B cell (primary cell): ENCODE results near the gene SPEG. TPM values are rescaled to one million over a fixed set of nuclear protein-coding genes. Genes with fewer than 3 reads are reported as not detected.

Experiments
- ATAC-seq: fragments of 200-7000 bp; cut with Tn5 transposase; one replicate; pipeline ENCODE4 v1.10.0; 2021; ENCODE audit warnings: low read depth, mild to moderate bottlenecking, moderate number of reproducible peaks, moderate library complexity
- CTCF ChIA-PET: fragments of 350-600 bp; sonication (Branson Sonifier 250); formaldehyde crosslinking; loops from one replicate; lab custom pipeline; 2021; ENCODE audit warnings: antibody characterized with exemption, inconsistent platforms; lab: Charles Lee
- POLR2A ChIA-PET: fragments of 350-600 bp; sonication (Branson Sonifier 250); formaldehyde crosslinking; loops from one replicate; lab custom pipeline; 2021; ENCODE audit warnings: antibody characterized with exemption; lab: Charles Lee
- DNase-seq: peaks from one replicate; pipeline ENCODE4 v3.0.0; 2013
- H2AFZ ChIP-seq: 2 replicates; pipeline ENCODE4 v1.6.1; 2012; ENCODE audit warnings: mild to moderate bottlenecking, low read depth, low read length; ENCODE audit not compliant: insufficient read depth, poor library complexity, severe bottlenecking
- H3K27ac ChIP-seq, 2 donors: 1 replicate in 1 of 2; 2 replicates in 1 of 2; pipeline ENCODE4 v1.5.1; 2012 to 2013; ENCODE audit warnings: low read length in 2 of 2, mild to moderate bottlenecking in 2 of 2, moderate library complexity in 1 of 2
- H3K27me3 ChIP-seq, 4 experiments: fragments of 200-600 bp in 1 of 4; sonication (generic) in 1 of 4; replicated peaks in 1 of 4; 1 replicate in 2 of 4; 2 replicates in 2 of 4; pipeline versions ENCODE4 v1.6.1 to v1.7.0; 2013 to 2016; ENCODE audit warnings: low read length in 3 of 4, mild to moderate bottlenecking in 2 of 4, mixed read lengths in 1 of 4, moderate library complexity in 1 of 4; ENCODE audit not compliant: insufficient read depth in 4 of 4, control insufficient read depth in 3 of 4; ENCODE audit errors: control extremely low read depth in 1 of 4
- H3K36me3 ChIP-seq, 2 experiments: replicated peaks in 1 of 2; 1 replicate in 1 of 2; 2 replicates in 1 of 2; pipeline versions ENCODE4 v1.6.1 to v1.7.1; 2013; ENCODE audit warnings: low read length in 1 of 2; ENCODE audit not compliant: insufficient read depth in 2 of 2, control insufficient read depth in 1 of 2; ENCODE audit errors: control extremely low read depth in 1 of 2, extremely low read depth in 1 of 2
- H3K4me1 ChIP-seq, 2 donors: fragments of 200-600 bp in 1 of 2; sonication (generic) in 1 of 2; 1 replicate in 1 of 2; 2 replicates in 1 of 2; pipeline versions ENCODE4 v1.5.1 to v1.6.1; 2013 to 2017; ENCODE audit warnings: low read length in 2 of 2; ENCODE audit not compliant: control insufficient read depth in 2 of 2, insufficient read depth in 2 of 2
- H3K4me2 ChIP-seq: replicated peaks from 2 replicates; pipeline ENCODE3; 2012; ENCODE audit warnings: mild to moderate bottlenecking, low read depth, low read length; ENCODE audit not compliant: poor library complexity, severe bottlenecking
- H3K4me3 ChIP-seq, 5 experiments: fragments of 200-600 bp in 1 of 5; sonication (generic) in 1 of 5; 1 replicate in 3 of 5; 2 replicates in 2 of 5; pipeline versions ENCODE4 v1.5.1 to v1.7.0; 2011 to 2016; ENCODE audit warnings: low read length in 4 of 5, mild to moderate bottlenecking in 4 of 5, low read depth in 2 of 5, control low read depth in 1 of 5, moderate library complexity in 1 of 5; ENCODE audit not compliant: insufficient read depth in 1 of 5; ENCODE audit errors: control extremely low read depth in 1 of 5, extremely low read depth in 1 of 5
- H3K79me2 ChIP-seq: fragments of 200-600 bp; sonication (generic); one replicate; pipeline ENCODE4 v1.6.0; 2016; ENCODE audit warnings: low read length; ENCODE audit not compliant: control insufficient read depth, insufficient read depth
- H3K9ac ChIP-seq: fragments of 200-600 bp; sonication (generic); 2 replicates; pipeline ENCODE4 v1.6.1; 2017; ENCODE audit warnings: mild to moderate bottlenecking, low read length, moderate library complexity
- H3K9me3 ChIP-seq, 3 donors: one replicate each; pipeline versions ENCODE4 v1.6.1 to v1.7.1; 2013; ENCODE audit warnings: low read length in 2 of 3; ENCODE audit not compliant: control insufficient read depth in 2 of 3, insufficient read depth in 1 of 3; ENCODE audit errors: control extremely low read depth in 1 of 3
- H4K20me1 ChIP-seq: 2 replicates; pipeline ENCODE4 v1.6.0; 2012; ENCODE audit warnings: mild to moderate bottlenecking, low read length; ENCODE audit not compliant: insufficient read depth, control insufficient read depth, poor library complexity, severe bottlenecking
- H3K27ac Mint-ChIP-seq: one replicate; pipeline ENCODE4 v1.8.0; 2021; ENCODE audit warnings: mixed read lengths
- H3K27me3 Mint-ChIP-seq: one replicate; pipeline ENCODE4 v1.8.0; 2021; ENCODE audit warnings: mixed read lengths
- H3K4me1 Mint-ChIP-seq: one replicate; pipeline ENCODE4 v1.8.0; 2021; ENCODE audit warnings: mixed read lengths
- H3K4me3 Mint-ChIP-seq: one replicate; pipeline ENCODE4 v1.8.0; 2021; ENCODE audit warnings: mixed read lengths
- H3K9me3 Mint-ChIP-seq: one replicate; pipeline ENCODE4 v1.8.0; 2022; ENCODE audit warnings: mixed read lengths; ENCODE audit not compliant: insufficient read depth
- EZH2 ChIP-seq: IDR thresholded peaks from 2 replicates; pipeline ENCODE4 v1.6.1; 2012; ENCODE audit warnings: borderline replicate concordance, low read depth, mild to moderate bottlenecking, moderate library complexity, low read length; ENCODE audit not compliant: insufficient read depth, poor library complexity, severe bottlenecking
- WGBS: methylation state at CpG from one replicate; pipeline ENCODE4 v1.1.5; 2013; ENCODE audit warnings: missing lambda C conversion rate; ENCODE audit not compliant: insufficient coverage; 5-methylcytosine and 5-hydroxymethylcytosine counted together
- intact Hi-C: fragments of 100-400 bp; cut with micrococcal nuclease; formaldehyde crosslinking; loops from one replicate; pipeline ENCODE4 v1.10.0; 2022
- polyA plus RNA-seq: library from polyadenylated mRNA; depleted of rRNA; stranded (reverse); fragments of >200 nt; gene quantifications from 2 replicates; pipeline ENCODE4 v1.2.3, GENCODE V29; 2012
- total RNA-seq, 2 donors: library from RNA; stranded (reverse); fragments of 120-200 nt in 1 of 2; gene quantifications; 1 replicate in 1 of 2; 2 replicates in 1 of 2; pipeline versions ENCODE4 v1.2.3 to v1.2.4, GENCODE V29; 2013 to 2022
- TF ChIP-seq, protein P1 (sequence below): fragments of 200-600 bp; IDR thresholded peaks from one replicate; pipeline ENCODE4 v1.8.0; 2022; ENCODE audit warnings: antibody characterized with exemption, mild to moderate bottlenecking

Gene SPEG
- total and polyA plus RNA-seq, 2 donors (not counting 1 experiment from before 2014, with no cell fraction given), result 0.03 to 0.74 TPM

DNA sequence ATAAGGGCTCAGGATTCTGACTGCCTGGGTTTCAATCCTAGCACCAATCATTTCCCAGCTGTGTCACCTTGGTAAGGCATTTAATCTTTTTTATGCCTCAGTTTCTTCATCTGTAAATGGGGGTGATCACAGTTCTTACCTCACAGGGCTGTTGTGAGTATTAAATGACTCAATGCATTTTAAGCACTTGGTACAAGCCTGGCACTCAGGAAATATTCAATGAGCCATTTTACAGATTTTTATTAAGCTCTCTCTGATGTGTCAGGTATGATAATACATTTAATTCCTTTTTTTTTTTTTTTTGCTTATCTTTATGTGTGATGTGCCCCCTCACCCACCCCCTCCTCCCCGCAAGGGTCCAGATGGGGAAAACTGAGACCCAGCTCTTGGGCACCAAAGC, 12.0 kb downstream of the SPEG start:
- H3K9me3 Mint-ChIP-seq, result no peaks in the 10 kb centered on the region
- peaks cover 56% of the 10 kb centered on the region for H3K27me3 Mint-ChIP-seq
- ChIA-PET POLR2A (no interaction called here), CTCF (interaction anchor here (0.7 kb wide), 2 partner anchors 9 to 44 kb away, joined by 3 to 5 read pairs; no protein-coding TSS in a partner anchor)
- peaks cover 0 to 12% of the 10 kb centered on the region in 2 donors for H3K4me1 ChIP-seq
- WGBS, result no CpG with 5 or more reads among the region's 1 CpG
- H4K20me1 ChIP-seq, result no peaks in the 10 kb centered on the region
- no peak overlapping the region for H3K4me3 ChIP-seq
- intact Hi-C loops, result no loop called here
- no peak overlapping the region for H3K4me2 ChIP-seq
- H3K4me3 Mint-ChIP-seq, result no peak overlapping the region
- ATAC-seq (no peak), DNase-seq (no peak)
- H3K4me1 Mint-ChIP-seq, result peaks cover 13% of the 10 kb centered on the region
- no peak overlapping the region for H3K9ac ChIP-seq
- H3K27me3 ChIP-seq, result peaks cover 0 to 34% (median 17%) of the 10 kb centered on the region in 4 experiments
- H3K79me2 ChIP-seq, result no peaks in the 10 kb centered on the region
- no peaks in the 10 kb centered on the region for H3K9me3 ChIP-seq
- no peak overlapping the region for H2AFZ ChIP-seq
- H3K36me3 ChIP-seq, result no peaks in the 10 kb centered on the region
- no peak overlapping the region for H3K27ac ChIP-seq
- TF ChIP-seq, protein P1, sequence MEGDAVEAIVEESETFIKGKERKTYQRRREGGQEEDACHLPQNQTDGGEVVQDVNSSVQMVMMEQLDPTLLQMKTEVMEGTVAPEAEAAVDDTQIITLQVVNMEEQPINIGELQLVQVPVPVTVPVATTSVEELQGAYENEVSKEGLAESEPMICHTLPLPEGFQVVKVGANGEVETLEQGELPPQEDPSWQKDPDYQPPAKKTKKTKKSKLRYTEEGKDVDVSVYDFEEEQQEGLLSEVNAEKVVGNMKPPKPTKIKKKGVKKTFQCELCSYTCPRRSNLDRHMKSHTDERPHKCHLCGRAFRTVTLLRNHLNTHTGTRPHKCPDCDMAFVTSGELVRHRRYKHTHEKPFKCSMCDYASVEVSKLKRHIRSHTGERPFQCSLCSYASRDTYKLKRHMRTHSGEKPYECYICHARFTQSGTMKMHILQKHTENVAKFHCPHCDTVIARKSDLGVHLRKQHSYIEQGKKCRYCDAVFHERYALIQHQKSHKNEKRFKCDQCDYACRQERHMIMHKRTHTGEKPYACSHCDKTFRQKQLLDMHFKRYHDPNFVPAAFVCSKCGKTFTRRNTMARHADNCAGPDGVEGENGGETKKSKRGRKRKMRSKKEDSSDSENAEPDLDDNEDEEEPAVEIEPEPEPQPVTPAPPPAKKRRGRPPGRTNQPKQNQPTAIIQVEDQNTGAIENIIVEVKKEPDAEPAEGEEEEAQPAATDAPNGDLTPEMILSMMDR, result no peak
- TF ChIP-seq EZH2, result no peak
- H3K27ac Mint-ChIP-seq, result no peak overlapping the region

DNA sequence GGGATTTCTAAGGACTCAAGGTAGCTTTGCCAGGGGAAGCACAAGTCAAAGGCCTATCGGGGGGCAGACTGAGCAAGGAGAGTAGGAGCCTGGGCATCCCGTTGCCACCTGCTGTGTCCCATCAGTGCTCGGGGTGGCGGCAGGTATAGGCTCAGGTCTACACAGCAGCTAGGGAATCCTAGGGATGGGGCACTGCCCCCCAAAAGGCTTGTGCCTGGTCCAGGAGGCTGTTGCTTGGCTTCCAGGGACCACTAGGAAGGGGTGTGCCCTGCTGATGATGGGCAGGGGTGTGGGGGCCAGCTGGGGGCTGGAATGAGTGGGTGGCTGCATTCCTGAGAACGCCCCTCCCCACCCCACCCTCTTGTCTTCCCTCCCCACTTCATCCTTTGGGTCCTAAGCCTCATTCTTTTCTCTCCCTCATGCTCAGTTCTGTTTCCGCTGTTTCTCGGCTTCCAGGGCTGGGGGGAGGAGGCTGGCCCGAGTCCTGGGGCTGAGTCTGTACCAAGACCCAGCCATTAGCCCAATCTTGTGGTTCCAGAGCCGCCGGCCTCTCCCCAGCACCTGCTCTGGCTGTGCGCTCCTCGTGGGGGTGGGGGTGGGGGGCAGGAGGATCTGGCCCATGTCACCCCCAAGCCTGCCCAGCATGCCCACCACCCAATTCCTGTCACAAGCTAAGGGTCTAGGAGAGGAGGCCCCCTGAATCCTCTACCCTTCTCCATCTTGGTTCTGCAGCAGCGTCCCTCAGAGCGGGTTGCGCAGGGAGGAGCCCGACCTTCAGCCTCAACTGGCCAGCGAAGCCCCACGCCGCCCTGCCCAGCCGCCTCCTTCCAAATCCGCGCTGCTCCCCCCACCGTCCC, 12.8 kb downstream of the SPEG start:
- TF ChIP-seq, protein P1, result no peak
- no peak for TF ChIP-seq EZH2
- 75% methylated on average over 15 of the region's 23 CpGs for WGBS
- Histone ChIP-seq H3K4me3 (no peak overlapping the region), H2AFZ (no peak overlapping the region), H3K4me1 (peaks cover 0 to 11% of the 10 kb centered on the region in 2 donors), H3K27me3 (peaks cover 0 to 36% (median 16%) of the 10 kb centered on the region in 4 experiments), H4K20me1 (no peaks in the 10 kb centered on the region), H3K27ac (no peak overlapping the region), H3K9ac (no peak overlapping the region), H3K4me2 (no peak overlapping the region), H3K36me3 (no peaks in the 10 kb centered on the region), H3K79me2 (no peaks in the 10 kb centered on the region), H3K9me3 (no peaks in the 10 kb centered on the region)
- ChIA-PET POLR2A (no interaction called here), CTCF (interaction anchor here (0.7 kb wide), 2 partner anchors 8 to 45 kb away, joined by 3 to 5 read pairs; no protein-coding TSS in a partner anchor)
- Mint-ChIP-seq H3K27me3 (peaks cover 61% of the 10 kb centered on the region), H3K4me1 (peaks cover 11% of the 10 kb centered on the region), H3K9me3 (no peaks in the 10 kb centered on the region), H3K27ac (no peak overlapping the region), H3K4me3 (no peak overlapping the region)
- intact Hi-C loops, result no loop called here
- no peak for ATAC-seq
- DNase-seq, result no peak
